Mucosa of stomach (tissue), 1 donor: ENCODE measurements around the gene ZNF438.
"Not testable (repeated sequence)": the region's sequence is repeated elsewhere in the genome, so short reads cannot be mapped to it uniquely, and the experiment has no call there.

Experiments
- H3K27me3 ChIP-seq: one replicate; pipeline ENCODE4 v1.7.0; 2013; ENCODE audit warnings: mild to moderate bottlenecking, low read length; ENCODE audit not compliant: control insufficient read depth, insufficient read depth
- H3K36me3 ChIP-seq: one replicate; pipeline ENCODE4 v1.7.0; 2013; ENCODE audit warnings: low read length; ENCODE audit not compliant: control insufficient read depth, insufficient read depth
- H3K4me1 ChIP-seq: one replicate; pipeline ENCODE4 v1.7.0; 2013; ENCODE audit warnings: mild to moderate bottlenecking, low read length; ENCODE audit not compliant: control insufficient read depth, insufficient read depth
- H3K4me3 ChIP-seq: one replicate; pipeline ENCODE4 v1.7.0; 2013; ENCODE audit warnings: low read length
- H3K9ac ChIP-seq: one replicate; pipeline ENCODE4 v1.7.0; 2013; ENCODE audit warnings: mild to moderate bottlenecking, low read length, moderate library complexity
- H3K9me3 ChIP-seq: one replicate; pipeline ENCODE4 v1.7.0; 2013; ENCODE audit warnings: mild to moderate bottlenecking, low read length, moderate library complexity; ENCODE audit not compliant: control insufficient read depth
- donor health status: Pancreatic carcinoma.

ZNF438 gene

DNA sequence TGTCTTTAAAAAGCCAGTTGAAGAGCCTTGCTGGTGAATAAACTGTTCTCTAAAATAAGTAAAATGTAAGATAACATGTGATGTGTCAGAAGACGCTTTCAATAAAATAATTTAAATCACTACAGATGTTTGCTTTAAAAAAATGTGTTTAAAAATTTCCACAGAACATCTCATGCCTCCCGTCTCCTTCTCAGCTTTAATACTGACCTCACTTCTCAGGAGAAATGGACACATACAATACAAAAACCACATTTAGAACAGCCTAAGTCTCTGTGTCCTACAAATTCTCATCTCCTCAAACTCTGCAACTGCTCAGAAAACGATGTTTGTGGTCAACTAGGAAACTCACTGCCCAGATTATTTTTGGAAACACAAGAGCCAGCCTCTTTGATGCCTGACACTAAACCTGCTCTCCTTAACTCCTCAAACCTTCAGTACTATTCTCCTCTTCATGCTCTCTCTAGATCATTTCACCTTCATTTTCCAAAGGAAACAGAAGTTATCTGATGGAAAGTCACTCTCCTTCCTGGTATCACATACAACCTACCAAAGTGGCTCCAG is 120.3 kb downstream of the ZNF438 start:
- H3K36me3 ChIP-seq: no peaks in the 10 kb centered on the region
- no peaks in the 10 kb centered on the region for H3K4me1 ChIP-seq
- H3K27me3 ChIP-seq: no peaks in the 10 kb centered on the region
- no peak overlapping the region for H3K4me3 ChIP-seq
- H3K9ac ChIP-seq: no peak overlapping the region
- no peaks in the 10 kb centered on the region for H3K9me3 ChIP-seq

GRCh38 chr10:30903397-30904138 is 128.1 kb downstream of the ZNF438 start:
- Histone ChIP-seq H3K9me3 (no peaks in the 10 kb centered on the region), H3K36me3 (no peaks in the 10 kb centered on the region), H3K27me3 (no peaks in the 10 kb centered on the region), H3K9ac (no peak overlapping the region), H3K4me3 (no peak overlapping the region), H3K4me1 (no peaks in the 10 kb centered on the region)

GRCh38 chr10:30902621-30903396 is 128.9 kb downstream of the ZNF438 start:
- Histone ChIP-seq H3K4me3 (no peak overlapping the region), H3K4me1 (no peaks in the 10 kb centered on the region), H3K9ac (no peak overlapping the region), H3K9me3 (no peaks in the 10 kb centered on the region), H3K36me3 (no peaks in the 10 kb centered on the region), H3K27me3 (no peaks in the 10 kb centered on the region)

DNA sequence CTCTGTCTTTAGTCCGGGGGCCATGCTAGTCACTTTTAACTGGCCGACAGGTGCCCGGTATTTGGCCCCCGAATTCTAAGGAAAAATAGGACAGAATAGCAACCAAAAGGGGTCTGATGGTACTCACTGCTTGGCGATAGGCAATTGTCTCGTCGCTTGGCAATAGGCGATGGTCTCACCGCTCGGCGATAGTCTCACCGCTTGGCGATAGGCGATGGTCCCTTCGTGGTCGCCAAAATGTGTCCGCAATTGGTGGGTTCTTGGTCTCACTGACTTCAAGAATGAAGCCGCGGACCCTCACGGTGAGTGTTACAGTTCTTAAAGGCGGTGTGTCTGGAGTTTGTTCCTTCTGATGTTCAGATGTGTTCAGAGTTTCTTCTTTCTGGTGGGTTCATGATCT is 130.2 kb downstream of the ZNF438 start:
- not testable (repeated sequence) for H3K36me3 ChIP-seq, H3K4me3 ChIP-seq, H3K9me3 ChIP-seq, H3K4me1 ChIP-seq, H3K9ac ChIP-seq, H3K27me3 ChIP-seq

DNA sequence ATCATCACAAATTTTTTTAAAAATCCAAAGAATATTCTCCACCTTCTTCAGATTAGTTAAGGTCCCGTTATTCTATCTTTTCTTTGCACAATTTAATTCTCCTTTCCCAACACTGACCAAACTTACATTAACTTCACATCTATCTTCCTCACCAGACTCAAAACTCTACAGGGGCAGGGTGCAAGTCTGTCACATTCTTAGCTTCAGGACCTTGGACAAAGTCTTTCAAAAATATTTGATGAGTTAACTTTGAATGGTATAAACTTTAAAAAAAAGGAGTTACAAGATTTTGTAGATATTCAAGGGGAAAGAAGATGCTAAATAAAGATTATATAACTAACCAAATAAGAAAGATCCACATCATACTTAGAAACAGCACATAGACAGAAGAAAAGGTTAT is 132.7 kb downstream of the ZNF438 start:
- no peaks in the 10 kb centered on the region for H3K9me3 ChIP-seq
- H3K4me1 ChIP-seq: no peaks in the 10 kb centered on the region
- H3K27me3 ChIP-seq: no peaks in the 10 kb centered on the region
- no peak overlapping the region for H3K9ac ChIP-seq
- H3K4me3 ChIP-seq: no peak overlapping the region
- no peaks in the 10 kb centered on the region for H3K36me3 ChIP-seq

DNA sequence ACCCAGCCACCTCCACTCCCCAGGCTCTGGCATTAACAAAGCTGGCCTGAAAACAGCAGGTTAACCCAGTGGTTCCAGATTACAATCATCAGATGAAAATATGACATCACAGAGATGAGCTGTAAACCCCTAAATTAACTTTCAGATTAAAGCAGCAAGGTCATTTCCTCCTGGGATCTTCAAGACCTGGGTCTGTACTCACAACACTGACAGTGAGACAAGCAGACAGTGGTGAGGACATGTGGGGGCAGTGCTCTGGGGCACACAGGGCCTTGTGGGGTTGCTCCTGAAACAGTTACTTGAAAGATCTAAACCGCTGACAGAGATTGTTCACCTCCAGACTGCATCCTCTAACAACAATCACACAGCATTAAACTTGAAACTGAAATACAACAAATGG is 134.1 kb downstream of the ZNF438 start:
- Histone ChIP-seq H3K4me3 (no peak overlapping the region), H3K27me3 (no peaks in the 10 kb centered on the region), H3K9ac (no peak overlapping the region), H3K36me3 (no peaks in the 10 kb centered on the region), H3K4me1 (no peaks in the 10 kb centered on the region), H3K9me3 (no peaks in the 10 kb centered on the region)

GRCh38 chr10:30897048-30897447 is 134.6 kb downstream of the ZNF438 start:
- Histone ChIP-seq H3K36me3 (no peaks in the 10 kb centered on the region), H3K27me3 (no peaks in the 10 kb centered on the region), H3K9ac (no peak overlapping the region), H3K4me3 (no peak overlapping the region), H3K9me3 (no peaks in the 10 kb centered on the region), H3K4me1 (no peaks in the 10 kb centered on the region)

- H3K9ac ChIP-seq: no peak overlapping the region
- no peaks in the 10 kb centered on the region for H3K4me1 ChIP-seq
- H3K4me3 ChIP-seq: no peak overlapping the region
- no peaks in the 10 kb centered on the region for H3K36me3 ChIP-seq
- no peaks in the 10 kb centered on the region for H3K9me3 ChIP-seq
- no peaks in the 10 kb centered on the region for H3K27me3 ChIP-seq
Observed at GRCh38 chr10:30894221-30894620, 137.4 kb downstream of the ZNF438 start.

DNA sequence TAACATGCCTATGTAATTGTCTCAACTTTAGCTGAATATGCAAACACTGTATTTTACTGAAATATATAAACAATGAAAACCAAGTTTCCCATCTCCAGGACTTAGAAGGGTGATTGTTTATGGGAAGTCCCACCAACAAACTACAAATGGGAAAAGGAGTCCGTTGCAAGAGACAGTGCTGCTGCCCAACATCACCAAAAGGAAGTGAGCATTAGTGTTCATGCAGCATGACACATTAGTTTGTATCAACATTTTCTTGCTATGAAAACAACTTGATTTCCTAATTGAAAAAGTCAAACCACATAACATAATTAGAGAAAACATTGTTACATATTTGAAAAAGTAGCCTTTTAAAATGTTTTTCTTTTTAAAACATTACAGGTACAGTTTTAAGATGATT is 138.5 kb downstream of the ZNF438 start:
- H3K9me3 ChIP-seq: no peaks in the 10 kb centered on the region
- no peak overlapping the region for H3K9ac ChIP-seq
- H3K36me3 ChIP-seq: no peaks in the 10 kb centered on the region
- H3K4me3 ChIP-seq: no peak overlapping the region
- H3K27me3 ChIP-seq: no peaks in the 10 kb centered on the region
- H3K4me1 ChIP-seq: no peaks in the 10 kb centered on the region

- Histone ChIP-seq H3K27me3 (no peaks in the 10 kb centered on the region), H3K9ac (no peak overlapping the region), H3K36me3 (no peaks in the 10 kb centered on the region)
Observed at GRCh38 chr10:30887839-30888238, 143.8 kb downstream of the ZNF438 start.

DNA sequence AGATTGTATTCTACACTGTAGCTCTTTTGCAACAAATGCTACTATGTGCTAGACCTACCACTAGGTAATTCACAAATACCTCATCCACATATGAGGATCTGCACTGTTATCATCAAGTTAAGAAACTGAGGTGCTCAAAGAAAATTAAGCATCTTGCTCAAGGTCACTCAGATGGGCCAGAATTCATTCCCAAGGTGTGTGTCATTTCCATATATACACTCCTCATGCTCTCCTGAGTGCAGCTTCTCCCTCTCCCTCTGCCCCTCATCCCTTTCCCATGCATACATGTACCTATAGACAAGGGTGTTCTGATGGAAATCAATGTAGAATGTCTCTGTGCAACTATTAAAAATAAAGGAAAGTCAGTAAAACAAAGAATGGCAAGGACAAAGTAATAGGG is 146.2 kb downstream of the ZNF438 start:
- Histone ChIP-seq H3K36me3 (no peaks in the 10 kb centered on the region), H3K4me1 (no peaks in the 10 kb centered on the region), H3K9ac (no peak overlapping the region), H3K27me3 (no peaks in the 10 kb centered on the region), H3K4me3 (no peak overlapping the region), H3K9me3 (no peaks in the 10 kb centered on the region)

More at GRCh38 chr10:30887839-30888238, 143.8 kb downstream of the ZNF438 start:
- Histone ChIP-seq H3K4me3 (no peak overlapping the region), H3K9me3 (no peaks in the 10 kb centered on the region), H3K4me1 (no peaks in the 10 kb centered on the region)

DNA sequence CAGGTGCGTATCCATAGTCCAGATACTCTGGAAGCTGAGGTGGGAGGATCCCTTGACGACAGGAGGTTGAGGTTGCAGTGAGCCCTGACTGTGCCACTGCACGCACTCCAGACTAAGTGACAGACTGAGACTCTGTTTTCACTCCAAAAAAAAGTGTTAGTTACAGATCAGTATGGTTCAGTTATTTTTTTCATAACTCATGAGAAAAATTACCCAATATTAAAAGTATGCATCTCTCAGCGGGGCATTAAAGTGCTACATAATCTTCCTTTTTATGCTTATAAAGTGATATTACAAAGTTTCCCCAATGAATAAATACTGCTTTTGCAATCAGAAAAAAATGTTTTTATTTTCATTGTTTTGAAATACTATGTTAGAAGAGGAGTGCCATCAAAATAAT is 147.9 kb downstream of the ZNF438 start:
- no peaks in the 10 kb centered on the region for H3K9me3 ChIP-seq
- H3K4me1 ChIP-seq: no peaks in the 10 kb centered on the region
- no peak overlapping the region for H3K4me3 ChIP-seq
- no peaks in the 10 kb centered on the region for H3K36me3 ChIP-seq
- no peaks in the 10 kb centered on the region for H3K27me3 ChIP-seq
- no peak overlapping the region for H3K9ac ChIP-seq
